Body of pancreas (tissue), 4 donors: ENCODE results near the gene KRTAP12-4.

Experiments
- POLR2A ChIP-seq, 3 donors: fragments of 450-650 bp; IDR thresholded peaks; one replicate each; pipeline ENCODE4 v1.6.1; 2016; ENCODE audit warnings: antibody characterized with exemption in 3 of 3, mild to moderate bottlenecking in 2 of 3
- TF ChIP-seq, protein P1 (sequence below), 7 experiments: fragments of 450-650 bp in 4 of 7; fragments of 200-600 bp in 3 of 7; sonication (generic) in 3 of 7; IDR thresholded peaks; one replicate each; pipeline ENCODE4 v1.5.1; 2016 to 2019; ENCODE audit warnings: antibody characterized with exemption in 7 of 7

DNA sequence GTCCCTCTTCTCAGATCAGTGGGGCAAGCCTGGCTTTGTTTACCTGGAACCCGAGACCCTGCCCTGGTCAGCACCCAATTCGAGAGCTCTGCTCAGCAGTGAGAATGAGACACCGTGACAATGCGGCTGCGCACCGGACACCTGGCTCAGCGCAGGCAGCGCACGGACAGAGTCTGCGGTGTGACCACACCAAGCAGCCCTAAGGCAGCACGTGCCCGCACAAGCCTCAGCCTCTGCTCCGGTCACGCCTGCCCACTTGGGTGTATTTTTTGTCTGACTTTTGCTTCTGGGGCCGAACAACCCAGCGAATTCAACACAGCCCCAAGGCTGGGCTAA, 37.9 kb downstream of the KRTAP12-4 start:
- TF ChIP-seq, protein P1, sequence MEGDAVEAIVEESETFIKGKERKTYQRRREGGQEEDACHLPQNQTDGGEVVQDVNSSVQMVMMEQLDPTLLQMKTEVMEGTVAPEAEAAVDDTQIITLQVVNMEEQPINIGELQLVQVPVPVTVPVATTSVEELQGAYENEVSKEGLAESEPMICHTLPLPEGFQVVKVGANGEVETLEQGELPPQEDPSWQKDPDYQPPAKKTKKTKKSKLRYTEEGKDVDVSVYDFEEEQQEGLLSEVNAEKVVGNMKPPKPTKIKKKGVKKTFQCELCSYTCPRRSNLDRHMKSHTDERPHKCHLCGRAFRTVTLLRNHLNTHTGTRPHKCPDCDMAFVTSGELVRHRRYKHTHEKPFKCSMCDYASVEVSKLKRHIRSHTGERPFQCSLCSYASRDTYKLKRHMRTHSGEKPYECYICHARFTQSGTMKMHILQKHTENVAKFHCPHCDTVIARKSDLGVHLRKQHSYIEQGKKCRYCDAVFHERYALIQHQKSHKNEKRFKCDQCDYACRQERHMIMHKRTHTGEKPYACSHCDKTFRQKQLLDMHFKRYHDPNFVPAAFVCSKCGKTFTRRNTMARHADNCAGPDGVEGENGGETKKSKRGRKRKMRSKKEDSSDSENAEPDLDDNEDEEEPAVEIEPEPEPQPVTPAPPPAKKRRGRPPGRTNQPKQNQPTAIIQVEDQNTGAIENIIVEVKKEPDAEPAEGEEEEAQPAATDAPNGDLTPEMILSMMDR (IDR thresholded peaks at IDR 0.05) = no peak
- TF ChIP-seq POLR2A (IDR thresholded peaks at IDR 0.05) = no peak
